Tibial nerve (tissue), 4 donors: ENCODE results near the gene SRSF1. TPM values are rescaled to one million over a fixed set of nuclear protein-coding genes. Genes with fewer than 3 reads are reported as not detected.
A peak's percentile ranks its signal among the peaks of the same experiment; 100 is the strongest.

Source experiments
- DNase-seq, 2 donors: peaks; one replicate each; pipeline ENCODE4 v3.0.0-alpha.2; 2019; ENCODE audit warnings: low spot score in 2 of 2
- H3K27ac ChIP-seq, 4 donors: fragments of 200-600 bp; sonication (generic) in 3 of 4; one replicate each; pipeline ENCODE4 v1.5.1; 2017 to 2019; ENCODE audit warnings: mild to moderate bottlenecking in 1 of 4
- H3K27me3 ChIP-seq, 2 donors: fragments of 200-600 bp; sonication (generic) in 1 of 2; one replicate each; pipeline versions ENCODE4 v1.5.1 to v1.6.0; 2017 to 2019
- H3K36me3 ChIP-seq, 3 donors: fragments of 200-600 bp; sonication (generic); one replicate each; pipeline ENCODE4 v1.5.1; 2018 to 2019
- H3K4me1 ChIP-seq, 4 donors: fragments of 200-600 bp; sonication (generic) in 3 of 4; one replicate each; pipeline ENCODE4 v1.5.1; 2017 to 2019
- H3K4me3 ChIP-seq, 4 donors: fragments of 200-600 bp; sonication (generic) in 3 of 4; one replicate each; pipeline ENCODE4 v1.5.1; 2017 to 2019; ENCODE audit warnings: mild to moderate bottlenecking in 1 of 4, moderate library complexity in 1 of 4
- H3K9me3 ChIP-seq, 4 donors: fragments of 200-600 bp; sonication (generic) in 3 of 4; one replicate each; pipeline ENCODE4 v1.5.1; 2017 to 2019
- CTCF ChIP-seq, 5 experiments: fragments of 200-600 bp in 3 of 5; fragments of 450-650 bp in 2 of 5; sonication (generic) in 3 of 5; IDR thresholded peaks; one replicate each; pipeline ENCODE4 v1.5.1; 2016 to 2019; ENCODE audit warnings: antibody characterized with exemption in 5 of 5, mild to moderate bottlenecking in 3 of 5, moderate library complexity in 2 of 5
- EP300 ChIP-seq, 2 donors: sonication (generic); formaldehyde crosslinking; IDR thresholded peaks; one replicate each; pipeline ENCODE4 v1.6.1; 2017; ENCODE audit warnings: antibody characterized with exemption in 2 of 2, mild to moderate bottlenecking in 1 of 2
- POLR2A ChIP-seq, 2 donors: fragments of 450-650 bp; IDR thresholded peaks; one replicate each; pipeline ENCODE4 v1.6.1; 2017; ENCODE audit warnings: antibody characterized with exemption in 2 of 2, mild to moderate bottlenecking in 2 of 2, moderate library complexity in 2 of 2
- WGBS, 2 donors: methylation state at CpG; one replicate each; pipeline ENCODE4 v1.1.5; 2018; 5-methylcytosine and 5-hydroxymethylcytosine counted together
- total RNA-seq, 4 donors: library from RNA; depleted of rRNA; stranded (reverse); fragments of >200 nt; gene quantifications; one replicate each; pipeline ENCODE4 v1.1.0, GENCODE V29; 2016

SRSF1 gene
- total RNA-seq, 4 donors from 2014 or later: 92.4 to 173 (median 143) TPM

GRCh38 chr17:57987581-57988300 is 19.3 kb downstream of the SRSF1 start, which contains the start of gene VEZF1:
Gene VEZF1 (minus strand): TSS chr17:57988254. CDS start chr17:57988111, 143 bp downstream.
- DNase-seq: peak; percentile 41 to 42
- Histone ChIP-seq H3K36me3 (no peaks in the 10 kb centered on the region), H3K27ac (peak within 1 kb of the TSS; percentile 91 to 99 (median 98)), H3K27me3 (no peaks in the 10 kb centered on the region), H3K4me1 (peaks cover 0 to 62% (median 43%) of the 10 kb centered on the region in 4 donors), H3K9me3 (no peaks in the 10 kb centered on the region), H3K4me3 (peak within 1 kb of the TSS; percentile 83 to 92 (median 88))
- TF ChIP-seq POLR2A (IDR thresholded peaks at IDR 0.05) (peak in 1 of 2 donors; percentile 60), CTCF (IDR thresholded peaks at IDR 0.05) (no peak), EP300 (IDR thresholded peaks at IDR 0.05) (peak in 1 of 2 donors; percentile 68)
- WGBS, 2 donors: 0 to 1% methylated on average over 23 to 30 of the region's 74 CpGs

- 0% methylated on average over 38 of the region's 38 CpGs for WGBS, 2 donors
- TF ChIP-seq POLR2A (IDR thresholded peaks at IDR 0.05): peak in 1 of 2 donors; percentile 15
- TF ChIP-seq EP300 (IDR thresholded peaks at IDR 0.05): peak in 1 of 2 donors; percentile 53
- no peak for TF ChIP-seq CTCF (IDR thresholded peaks at IDR 0.05)
- DNase-seq: no peak
- H3K27ac ChIP-seq: peak overlapping the region; percentile 91 to 99 (median 98)
- no peaks in the 10 kb centered on the region for H3K9me3 ChIP-seq
- no peaks in the 10 kb centered on the region for H3K36me3 ChIP-seq
- H3K4me3 ChIP-seq: peak overlapping the region; percentile 83 to 92 (median 88)
- H3K27me3 ChIP-seq: no peaks in the 10 kb centered on the region
- H3K4me1 ChIP-seq: peaks cover 0 to 64% (median 50%) of the 10 kb centered on the region in 4 donors
Measured at GRCh38 chr17:57986841-57987580, 20.0 kb downstream of the SRSF1 start.

GRCh38 chr17:57985675-57985974 is 21.4 kb downstream of the SRSF1 start:
- Histone ChIP-seq H3K4me3 (no peak overlapping the region), H3K4me1 (peaks cover 0 to 72% (median 56%) of the 10 kb centered on the region in 4 donors), H3K27me3 (no peaks in the 10 kb centered on the region), H3K9me3 (no peaks in the 10 kb centered on the region), H3K36me3 (peaks cover 0 to 7% (median 0%) of the 10 kb centered on the region in 3 donors), H3K27ac (peak overlapping the region in 2 of 4 donors; percentile 98 to 99)
- TF ChIP-seq EP300 (IDR thresholded peaks at IDR 0.05): no peak
- no peak for TF ChIP-seq POLR2A (IDR thresholded peaks at IDR 0.05)
- no peak for TF ChIP-seq CTCF (IDR thresholded peaks at IDR 0.05)
- no peak for DNase-seq
- WGBS, 2 donors: 6 to 16% methylated on average over 1 of the region's 1 CpG

GRCh38 chr17:57984936-57985674 is 21.9 kb downstream of the SRSF1 start:
- WGBS, 2 donors: 37 to 46% methylated on average over 4 of the region's 4 CpGs
- peak overlapping the region in 2 of 4 donors; percentile 98 to 99 for H3K27ac ChIP-seq
- H3K4me1 ChIP-seq: peaks cover 0 to 71% (median 56%) of the 10 kb centered on the region in 4 donors

More at GRCh38 chr17:57984936-57985674, 21.9 kb downstream of the SRSF1 start:
- TF ChIP-seq CTCF (IDR thresholded peaks at IDR 0.05): no peak
- H3K9me3 ChIP-seq: no peaks in the 10 kb centered on the region
- H3K27me3 ChIP-seq: no peaks in the 10 kb centered on the region
- DNase-seq: no peak
- no peak overlapping the region for H3K4me3 ChIP-seq
- peaks cover 0 to 12% (median 0%) of the 10 kb centered on the region in 3 donors for H3K36me3 ChIP-seq
